Vagina (tissue), 2 donors: ENCODE measurements around the gene PRDM2. TPM values are rescaled to one million over a fixed set of nuclear protein-coding genes. Genes with fewer than 3 reads are reported as not detected.
"Not testable (repeated sequence)": the region's sequence is repeated elsewhere in the genome, so short reads cannot be mapped to it uniquely, and the experiment has no call there.

Source experiments
- DNase-seq, 2 donors: peaks; one replicate each; pipeline ENCODE4 v3.0.0-alpha.2; 2017; ENCODE audit errors: extremely low spot score in 2 of 2
- H3K27ac ChIP-seq: fragments of 200-600 bp; sonication (generic); one replicate; pipeline ENCODE4 v1.5.1; 2019
- H3K27me3 ChIP-seq: fragments of 200-600 bp; sonication (generic); one replicate; pipeline ENCODE4 v1.5.1; 2019
- H3K36me3 ChIP-seq, 2 donors: fragments of 200-600 bp; sonication (generic); one replicate each; pipeline ENCODE4 v1.5.1; 2017 to 2019
- H3K4me1 ChIP-seq: fragments of 200-600 bp; sonication (generic); one replicate; pipeline ENCODE4 v1.5.1; 2019
- H3K4me3 ChIP-seq, 2 donors: fragments of 200-600 bp; sonication (generic); 1 replicate in 1 of 2; 2 replicates in 1 of 2; pipeline ENCODE4 v1.5.1; 2016 to 2019
- H3K9me3 ChIP-seq: fragments of 200-600 bp; sonication (generic); one replicate; pipeline ENCODE4 v1.5.1; 2019
- CTCF ChIP-seq, 3 experiments: fragments of 450-650 bp in 2 of 3; fragments of 200-600 bp in 1 of 3; sonication (generic) in 1 of 3; IDR thresholded peaks; one replicate each; pipeline ENCODE4 v1.5.1; 2017 to 2019; ENCODE audit warnings: antibody characterized with exemption in 3 of 3, mild to moderate bottlenecking in 2 of 3, moderate library complexity in 2 of 3
- POLR2A ChIP-seq, 2 donors: fragments of 450-650 bp; IDR thresholded peaks; one replicate each; pipeline ENCODE4 v1.6.1; 2017; ENCODE audit warnings: antibody characterized with exemption in 2 of 2, mild to moderate bottlenecking in 2 of 2, moderate library complexity in 2 of 2
- POLR2AphosphoS5 ChIP-seq, 2 donors: sonication (generic); formaldehyde crosslinking; IDR thresholded peaks; one replicate each; pipeline ENCODE4 v1.9.0; 2017; ENCODE audit warnings: antibody characterized with exemption in 2 of 2, mild to moderate bottlenecking in 2 of 2, low read depth in 1 of 2; ENCODE audit not compliant: insufficient read depth in 1 of 2
- intact Hi-C: fragments of 100-400 bp; cut with DNase I; formaldehyde crosslinking; loops from one replicate; pipeline ENCODE4 v1.15.1; 2023
- total RNA-seq: library from RNA; depleted of rRNA; stranded (reverse); fragments of >200 nt; gene quantifications from one replicate; pipeline ENCODE4 v1.2.3, GENCODE V29; 2016

The PRDM2 gene
- total RNA-seq, 1 donor from 2014 or later: 56.2 TPM

- no peaks in the 10 kb centered on the region for H3K36me3 ChIP-seq
- no peak overlapping the region for H3K4me3 ChIP-seq
- intact Hi-C loops: no loop called here
- no peaks in the 10 kb centered on the region for H3K9me3 ChIP-seq
- H3K27ac ChIP-seq: no peak overlapping the region
- DNase-seq: no peak
- TF ChIP-seq CTCF (IDR thresholded peaks at IDR 0.05) (no peak), POLR2A (IDR thresholded peaks at IDR 0.05) (no peak), POLR2AphosphoS5 (IDR thresholded peaks at IDR 0.05; ENCODE audit: insufficient read depth in 1 of 2, low read depth in 1 of 2) (no peak)
- no peaks in the 10 kb centered on the region for H3K27me3 ChIP-seq
- peaks cover 8% of the 10 kb centered on the region for H3K4me1 ChIP-seq
Observed at GRCh38 chr1:13708380-13708982, 8.5 kb downstream of the PRDM2 start.

GRCh38 chr1:13710086-13710485 lies 10.1 kb downstream of the PRDM2 start:
- H3K9me3 ChIP-seq: no peaks in the 10 kb centered on the region
- H3K4me3 ChIP-seq: no peak overlapping the region
- DNase-seq: peak in 1 of 2 donors; percentile 10
- no peak overlapping the region for H3K27ac ChIP-seq
- TF ChIP-seq CTCF (IDR thresholded peaks at IDR 0.05) (no peak), POLR2AphosphoS5 (IDR thresholded peaks at IDR 0.05; ENCODE audit: insufficient read depth in 1 of 2, low read depth in 1 of 2) (no peak), POLR2A (IDR thresholded peaks at IDR 0.05) (no peak)
- peaks cover 8% of the 10 kb centered on the region for H3K4me1 ChIP-seq
- intact Hi-C loops: no loop called here
- H3K27me3 ChIP-seq: no peaks in the 10 kb centered on the region
- no peaks in the 10 kb centered on the region for H3K36me3 ChIP-seq

- H3K4me1 ChIP-seq: no peaks in the 10 kb centered on the region
Observed at GRCh38 chr1:13714851-13715250, 14.9 kb downstream of the PRDM2 start.

GRCh38 chr1:13715616-13716287 lies 15.8 kb downstream of the PRDM2 start:
- H3K9me3 ChIP-seq, H3K36me3 ChIP-seq, H3K27ac ChIP-seq, intact Hi-C loops, H3K4me3 ChIP-seq, H3K27me3 ChIP-seq, H3K4me1 ChIP-seq, DNase-seq: not testable (repeated sequence)

More at GRCh38 chr1:13714851-13715250, 14.9 kb downstream of the PRDM2 start:
- Histone ChIP-seq H3K27me3 (no peaks in the 10 kb centered on the region), H3K36me3 (no peaks in the 10 kb centered on the region), H3K9me3 (no peaks in the 10 kb centered on the region), H3K4me3 (no peak overlapping the region), H3K27ac (no peak overlapping the region)
- no peak for DNase-seq
- intact Hi-C loops: no loop called here
- TF ChIP-seq POLR2AphosphoS5 (IDR thresholded peaks at IDR 0.05; ENCODE audit: insufficient read depth in 1 of 2, low read depth in 1 of 2) (no peak), POLR2A (IDR thresholded peaks at IDR 0.05) (no peak), CTCF (IDR thresholded peaks at IDR 0.05) (no peak)

GRCh38 chr1:13722808-13723360 lies 22.9 kb downstream of the PRDM2 start:
- DNase-seq: no peak
- Histone ChIP-seq H3K4me1 (no peaks in the 10 kb centered on the region), H3K27me3 (no peaks in the 10 kb centered on the region), H3K36me3 (no peaks in the 10 kb centered on the region), H3K27ac (no peak overlapping the region), H3K4me3 (no peak overlapping the region), H3K9me3 (no peaks in the 10 kb centered on the region)
- intact Hi-C loops: no loop called here
- TF ChIP-seq CTCF (IDR thresholded peaks at IDR 0.05): no peak
- no peak for TF ChIP-seq POLR2A (IDR thresholded peaks at IDR 0.05)
- no peak for TF ChIP-seq POLR2AphosphoS5 (IDR thresholded peaks at IDR 0.05; ENCODE audit: insufficient read depth in 1 of 2, low read depth in 1 of 2)
